HG02870 (cell line): ENCODE measurements around the gene KCNN1.
"Not testable (repeated sequence)": the region's sequence is repeated elsewhere in the genome, so short reads cannot be mapped to it uniquely, and the experiment has no call there.

Source experiments
- ATAC-seq: cut with Tn5 transposase; IDR thresholded peaks from one replicate; pipeline ENCODE4 v1.9.1; 2021; ENCODE audit warnings: mild to moderate bottlenecking, moderate library complexity; ENCODE audit not compliant: unreplicated experiment

KCNN1 gene

GRCh38 chr19:17966550-17967256 lies at the start of gene KCNN1:
Gene KCNN1 (plus strand): TSS chr19:17967107. CDS start chr19:17973889, 6,782 bp downstream.
- no peak for ATAC-seq

GRCh38 chr19:17918151-17918550 lies 48.8 kb upstream of the KCNN1 start:
- ATAC-seq: not testable (repeated sequence)

GRCh38 chr19:17919122-17919521 lies 47.8 kb upstream of the KCNN1 start:
- ATAC-seq: not testable (repeated sequence)

GRCh38 chr19:17920527-17920926 lies 46.4 kb upstream of the KCNN1 start:
- ATAC-seq: no peak

GRCh38 chr19:17922138-17922537 lies 44.8 kb upstream of the KCNN1 start:
- no peak for ATAC-seq

- no peak for ATAC-seq
Observed at GRCh38 chr19:17926044-17926443, 40.9 kb upstream of the KCNN1 start.

GRCh38 chr19:17929056-17929455 lies 37.9 kb upstream of the KCNN1 start:
- ATAC-seq: peak; percentile 49

GRCh38 chr19:17931532-17932191 lies 35.2 kb upstream of the KCNN1 start:
- ATAC-seq: no peak

- ATAC-seq: peak; percentile 70
Observed at GRCh38 chr19:17932485-17933338, 34.2 kb upstream of the KCNN1 start, which contains the start of gene CCDC124. Gene CCDC124 (plus strand): TSS chr19:17933015. CDS start chr19:17936421, 3,406 bp downstream.

GRCh38 chr19:17933414-17934129 lies 33.3 kb upstream of the KCNN1 start:
- ATAC-seq: no peak

- no peak for ATAC-seq
Observed at GRCh38 chr19:17936379-17936778, 30.5 kb upstream of the KCNN1 start.

GRCh38 chr19:17937371-17937900 lies 29.5 kb upstream of the KCNN1 start:
- ATAC-seq: no peak

GRCh38 chr19:17938092-17938845 lies 28.6 kb upstream of the KCNN1 start:
- no peak for ATAC-seq

- no peak for ATAC-seq
Observed at GRCh38 chr19:17942181-17942580, 24.7 kb upstream of the KCNN1 start.

- ATAC-seq: no peak
Observed at GRCh38 chr19:17942582-17943273, 24.2 kb upstream of the KCNN1 start.

GRCh38 chr19:17943274-17944221 lies 23.4 kb upstream of the KCNN1 start:
- ATAC-seq: no peak

- ATAC-seq: no peak
Observed at GRCh38 chr19:17944301-17944700, 22.6 kb upstream of the KCNN1 start.
